Measurements from ENCODE around the gene COLGALT1.
A peak's percentile ranks its signal among the peaks of the same experiment; 100 is the strongest.
"Not testable (repeated sequence)": the region's sequence is repeated elsewhere in the genome, so short reads cannot be mapped to it uniquely, and the experiment has no call there.

COLGALT1 gene

DNA sequence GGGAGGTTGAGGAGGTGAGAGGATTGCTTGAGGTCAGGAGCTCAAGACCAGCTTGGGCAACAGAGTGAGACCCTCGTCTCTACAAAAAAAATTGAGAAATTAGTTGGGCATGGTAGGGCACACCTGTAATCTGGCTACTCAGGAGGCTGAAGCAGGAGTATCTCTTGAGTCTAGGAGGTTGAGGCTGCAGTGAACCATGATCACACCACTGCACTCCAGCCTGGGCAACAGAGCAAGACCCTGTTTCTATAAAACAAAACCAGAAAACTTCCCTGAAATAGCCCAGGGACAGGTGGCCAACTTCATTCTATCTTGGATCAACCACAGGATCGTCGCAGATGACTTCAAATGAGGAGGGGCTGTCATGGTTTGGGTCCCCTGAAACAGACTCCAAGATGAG is 28.7 kb downstream of the COLGALT1 start:
- H3K36me3 Mint-ChIP-seq (ENCODE audit: low read depth): peaks cover 31% of the 10 kb centered on the region
- no peaks in the 10 kb centered on the region for H3K9me3 Mint-ChIP-seq

DNA sequence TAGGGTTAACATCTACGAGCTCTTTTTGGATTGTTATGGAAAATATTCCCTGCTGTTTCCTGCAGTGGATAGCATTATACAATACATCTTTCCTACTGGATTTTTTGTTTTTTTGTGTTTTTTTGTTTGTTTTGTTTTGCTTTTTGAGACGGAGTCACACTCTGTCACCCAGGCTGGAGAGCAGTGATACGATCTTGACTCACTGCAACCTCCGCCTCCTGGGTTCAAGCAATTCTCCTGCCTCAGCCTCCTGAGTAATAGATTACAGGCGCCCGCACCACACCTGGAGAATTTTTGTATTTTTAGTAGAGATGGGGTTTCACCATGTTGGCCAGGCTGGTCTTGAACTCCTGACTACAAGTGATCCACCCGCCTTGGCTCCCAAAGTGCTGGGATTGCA is 29.9 kb downstream of the COLGALT1 start:
- H3K27ac Mint-ChIP-seq; H3K27me3 Mint-ChIP-seq; H3K9me3 Mint-ChIP-seq; H3K4me3 Mint-ChIP-seq; H3K4me1 Mint-ChIP-seq (ENCODE audit: low read depth): not testable (repeated sequence)
- H3K36me3 Mint-ChIP-seq (ENCODE audit: low read depth): peaks cover 19% of the 10 kb centered on the region

More for the DNA sequence above, 28.7 kb downstream of the COLGALT1 start:
- Mint-ChIP-seq H3K4me3 (no peak overlapping the region), H3K27me3 (no peaks in the 10 kb centered on the region), H3K4me1 (ENCODE audit: low read depth) (no peaks in the 10 kb centered on the region), H3K27ac (no peak overlapping the region)

GRCh38 chr19:17590866-17591265 is 35.4 kb downstream of the COLGALT1 start:
- no peaks in the 10 kb centered on the region for H3K36me3 Mint-ChIP-seq (ENCODE audit: low read depth)
- H3K4me1 Mint-ChIP-seq (ENCODE audit: low read depth): no peaks in the 10 kb centered on the region
- no peaks in the 10 kb centered on the region for H3K9me3 Mint-ChIP-seq
- no peak overlapping the region for H3K4me3 Mint-ChIP-seq
- H3K27ac Mint-ChIP-seq: no peak overlapping the region
- peaks cover 11% of the 10 kb centered on the region for H3K27me3 Mint-ChIP-seq

DNA sequence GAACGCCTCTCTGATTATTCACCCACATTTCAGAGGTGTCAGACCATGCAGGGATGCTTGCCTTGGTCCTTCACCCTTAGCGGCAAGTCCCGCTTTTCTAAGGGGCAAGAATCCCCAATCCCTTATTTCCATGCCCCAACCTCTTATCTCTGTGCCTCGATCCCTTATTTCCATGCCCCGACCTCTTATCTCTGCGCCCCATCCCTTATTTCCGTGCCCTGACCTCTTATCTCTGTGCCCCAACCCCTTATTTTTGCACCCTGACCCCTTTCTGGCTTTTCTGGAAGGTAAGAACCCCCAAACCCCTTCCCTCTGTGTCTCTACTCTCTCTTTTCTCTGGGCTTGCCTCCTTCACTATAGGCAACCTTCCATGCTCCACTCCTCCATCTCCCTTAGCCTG is 38.8 kb downstream of the COLGALT1 start:
- H3K27ac Mint-ChIP-seq: not testable (repeated sequence)

DNA sequence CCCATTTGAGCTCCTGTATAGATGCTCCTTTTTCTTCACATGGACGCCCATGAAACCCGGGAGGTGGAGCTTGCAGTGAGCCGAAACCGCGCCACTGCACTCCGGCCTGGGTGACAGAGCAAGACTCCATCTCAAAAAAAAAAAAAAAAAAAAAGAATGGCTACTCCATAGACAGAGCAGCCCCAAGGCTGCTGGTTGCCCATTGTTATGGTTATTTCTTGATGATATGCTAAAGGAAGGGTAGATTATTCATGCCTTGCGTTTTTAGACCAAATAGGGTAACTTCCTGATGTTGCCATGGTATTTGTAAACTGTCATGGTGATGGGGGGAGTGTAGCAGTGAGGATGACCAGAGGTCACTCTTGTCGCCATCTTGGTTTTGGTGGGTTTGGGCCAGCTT is 42.6 kb downstream of the COLGALT1 start:
- H3K27ac Mint-ChIP-seq; H3K36me3 Mint-ChIP-seq (ENCODE audit: low read depth); H3K4me1 Mint-ChIP-seq (ENCODE audit: low read depth); H3K4me3 Mint-ChIP-seq; H3K9me3 Mint-ChIP-seq: not testable (repeated sequence)
- peaks cover 23% of the 10 kb centered on the region for H3K27me3 Mint-ChIP-seq

More for the DNA sequence above, 38.8 kb downstream of the COLGALT1 start:
- H3K36me3 Mint-ChIP-seq (ENCODE audit: low read depth); H3K4me1 Mint-ChIP-seq (ENCODE audit: low read depth); H3K9me3 Mint-ChIP-seq; H3K4me3 Mint-ChIP-seq: not testable (repeated sequence)
- peaks cover 15% of the 10 kb centered on the region for H3K27me3 Mint-ChIP-seq

DNA sequence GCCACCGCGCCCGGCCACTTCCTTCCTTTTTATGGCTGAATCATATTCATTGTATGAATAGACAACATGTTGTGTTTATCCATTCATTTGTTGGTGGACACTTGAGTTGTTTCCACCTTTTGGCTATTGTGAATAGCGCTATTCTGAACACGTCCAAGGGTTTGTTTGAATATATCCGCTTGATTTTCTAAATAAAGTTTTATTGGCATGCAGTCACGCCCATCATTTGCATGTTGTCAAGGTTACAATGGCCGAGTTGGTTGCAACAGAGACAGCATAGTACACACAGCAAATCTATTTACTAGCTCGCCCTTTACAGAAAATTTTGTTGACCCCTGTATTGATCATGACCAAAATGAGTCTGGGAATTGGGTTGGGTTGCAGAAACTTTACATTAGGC is 43.5 kb downstream of the COLGALT1 start:
- no peaks in the 10 kb centered on the region for H3K9me3 Mint-ChIP-seq
- H3K4me3 Mint-ChIP-seq: no peak overlapping the region
- H3K36me3 Mint-ChIP-seq (ENCODE audit: low read depth): no peaks in the 10 kb centered on the region
- no peak overlapping the region for H3K27ac Mint-ChIP-seq
- H3K4me1 Mint-ChIP-seq (ENCODE audit: low read depth): no peaks in the 10 kb centered on the region
- peaks cover 29% of the 10 kb centered on the region for H3K27me3 Mint-ChIP-seq

- H3K4me1 Mint-ChIP-seq (ENCODE audit: low read depth): no peaks in the 10 kb centered on the region
- H3K4me3 Mint-ChIP-seq: no peak overlapping the region
- H3K36me3 Mint-ChIP-seq (ENCODE audit: low read depth): no peaks in the 10 kb centered on the region
- H3K27me3 Mint-ChIP-seq: peaks cover 36% of the 10 kb centered on the region
- no peaks in the 10 kb centered on the region for H3K9me3 Mint-ChIP-seq
- no peak overlapping the region for H3K27ac Mint-ChIP-seq
Observed at GRCh38 chr19:17599780-17600179, 44.3 kb downstream of the COLGALT1 start.

DNA sequence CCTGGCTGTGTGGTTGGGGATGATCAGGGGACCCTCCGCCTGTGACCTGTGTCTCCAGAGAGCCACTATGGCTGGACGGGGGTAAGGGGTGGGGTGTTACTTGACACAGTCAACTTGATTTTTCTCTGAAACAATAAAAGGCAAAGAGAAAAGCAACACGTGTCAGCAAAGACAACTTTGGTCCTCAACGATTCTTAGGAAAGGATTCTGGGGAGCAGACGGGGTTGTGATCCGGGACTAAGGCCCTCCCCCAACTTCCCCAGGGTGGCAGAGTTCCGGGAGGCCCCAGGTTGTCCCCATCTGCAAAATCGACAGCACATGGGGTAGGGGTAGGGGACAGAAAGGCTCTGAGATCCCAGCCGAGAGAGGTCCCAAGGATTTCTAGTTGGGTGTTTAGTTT is 46.2 kb downstream of the COLGALT1 start:
- Mint-ChIP-seq H3K4me1 (ENCODE audit: low read depth) (peaks cover 4% of the 10 kb centered on the region), H3K4me3 (no peak overlapping the region), H3K27me3 (peaks cover 36% of the 10 kb centered on the region), H3K9me3 (no peaks in the 10 kb centered on the region), H3K36me3 (ENCODE audit: low read depth) (no peaks in the 10 kb centered on the region), H3K27ac (no peak overlapping the region)

GRCh38 chr19:17602217-17602616 is 46.8 kb downstream of the COLGALT1 start:
- H3K9me3 Mint-ChIP-seq: no peaks in the 10 kb centered on the region
- H3K36me3 Mint-ChIP-seq (ENCODE audit: low read depth): no peaks in the 10 kb centered on the region
- H3K27ac Mint-ChIP-seq: no peak overlapping the region
- H3K4me1 Mint-ChIP-seq (ENCODE audit: low read depth): peaks cover 8% of the 10 kb centered on the region
- no peak overlapping the region for H3K4me3 Mint-ChIP-seq
- peaks cover 36% of the 10 kb centered on the region for H3K27me3 Mint-ChIP-seq

DNA sequence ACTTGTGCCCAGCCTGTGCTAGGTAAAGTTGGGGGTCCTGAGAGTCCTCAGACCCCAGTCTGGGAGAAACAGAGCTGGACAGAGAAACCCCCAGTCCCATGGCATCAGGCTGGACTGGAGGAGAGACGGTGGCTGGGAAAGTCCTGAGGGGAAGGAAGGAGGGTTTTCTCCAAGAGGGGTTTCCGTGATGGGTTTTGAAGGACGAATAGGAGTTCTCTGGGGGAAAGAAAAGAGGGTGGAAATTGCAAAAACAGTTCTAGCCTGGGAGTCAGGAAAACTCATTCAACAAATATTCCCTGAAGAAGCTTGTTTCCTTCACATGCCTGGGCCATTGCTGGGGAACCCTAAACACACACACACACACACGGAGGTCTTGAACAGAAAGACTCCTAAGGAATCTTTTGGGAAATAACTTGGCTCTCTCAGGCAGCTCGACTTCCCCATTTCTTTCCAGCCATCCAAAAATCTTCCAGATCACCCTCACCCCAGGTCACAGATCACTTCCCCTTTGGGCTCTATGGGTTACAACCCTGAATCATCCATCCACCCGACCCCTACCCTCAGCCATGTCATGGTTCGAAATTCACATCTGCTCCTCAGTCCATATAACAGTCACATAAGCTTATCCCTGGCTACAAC is 47.5 kb downstream of the COLGALT1 start:
- H3K27me3 Mint-ChIP-seq: peaks cover 36% of the 10 kb centered on the region
- peaks cover 8% of the 10 kb centered on the region for H3K4me1 Mint-ChIP-seq (ENCODE audit: low read depth)
- no peaks in the 10 kb centered on the region for H3K36me3 Mint-ChIP-seq (ENCODE audit: low read depth)
- no peaks in the 10 kb centered on the region for H3K9me3 Mint-ChIP-seq
- no peak overlapping the region for H3K4me3 Mint-ChIP-seq
- H3K27ac Mint-ChIP-seq: no peak overlapping the region

DNA sequence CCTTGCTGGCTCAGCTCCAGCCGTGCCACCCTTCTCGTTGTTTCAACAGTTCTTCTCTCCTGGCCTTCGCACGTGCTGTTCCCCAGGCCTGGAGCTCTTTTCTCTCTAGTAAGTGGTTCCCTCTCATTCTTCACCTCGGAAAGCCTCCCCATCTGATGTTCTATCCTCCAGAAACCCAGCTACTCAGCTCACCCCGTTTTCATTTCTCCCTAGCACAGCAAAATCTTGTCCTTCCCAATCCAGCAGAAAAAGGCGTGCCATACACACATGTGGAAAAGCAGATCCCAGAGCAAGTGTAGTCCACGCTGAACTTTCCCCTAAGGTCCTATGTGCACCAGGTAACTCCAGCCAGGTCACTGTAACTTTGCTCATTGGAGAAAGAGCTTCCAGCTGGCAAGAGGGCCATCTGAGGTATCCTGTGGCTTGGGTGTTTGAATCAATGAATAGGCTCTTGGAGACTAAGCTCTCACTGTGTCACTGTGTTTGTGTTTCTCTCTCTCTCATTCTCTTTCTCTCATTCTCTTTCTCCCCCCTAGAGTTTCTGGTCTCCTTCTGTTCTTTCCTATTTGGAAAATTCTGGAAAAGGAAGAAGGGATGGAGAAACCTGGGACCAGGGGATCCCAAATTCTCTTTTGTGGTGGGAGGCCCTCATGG is 49.0 kb downstream of the COLGALT1 start:
- Mint-ChIP-seq H3K27me3 (peaks cover 33% of the 10 kb centered on the region), H3K9me3 (no peaks in the 10 kb centered on the region), H3K27ac (no peak overlapping the region), H3K4me1 (ENCODE audit: low read depth) (peaks cover 8% of the 10 kb centered on the region), H3K4me3 (no peak overlapping the region), H3K36me3 (ENCODE audit: low read depth) (no peaks in the 10 kb centered on the region)

- H3K27me3 Mint-ChIP-seq: peaks cover 33% of the 10 kb centered on the region
- no peaks in the 10 kb centered on the region for H3K9me3 Mint-ChIP-seq
- no peak overlapping the region for H3K4me3 Mint-ChIP-seq
- no peaks in the 10 kb centered on the region for H3K36me3 Mint-ChIP-seq (ENCODE audit: low read depth)
- H3K4me1 Mint-ChIP-seq (ENCODE audit: low read depth): peaks cover 8% of the 10 kb centered on the region
- no peak overlapping the region for H3K27ac Mint-ChIP-seq
Observed at GRCh38 chr19:17605117-17605516, 49.7 kb downstream of the COLGALT1 start.

DNA sequence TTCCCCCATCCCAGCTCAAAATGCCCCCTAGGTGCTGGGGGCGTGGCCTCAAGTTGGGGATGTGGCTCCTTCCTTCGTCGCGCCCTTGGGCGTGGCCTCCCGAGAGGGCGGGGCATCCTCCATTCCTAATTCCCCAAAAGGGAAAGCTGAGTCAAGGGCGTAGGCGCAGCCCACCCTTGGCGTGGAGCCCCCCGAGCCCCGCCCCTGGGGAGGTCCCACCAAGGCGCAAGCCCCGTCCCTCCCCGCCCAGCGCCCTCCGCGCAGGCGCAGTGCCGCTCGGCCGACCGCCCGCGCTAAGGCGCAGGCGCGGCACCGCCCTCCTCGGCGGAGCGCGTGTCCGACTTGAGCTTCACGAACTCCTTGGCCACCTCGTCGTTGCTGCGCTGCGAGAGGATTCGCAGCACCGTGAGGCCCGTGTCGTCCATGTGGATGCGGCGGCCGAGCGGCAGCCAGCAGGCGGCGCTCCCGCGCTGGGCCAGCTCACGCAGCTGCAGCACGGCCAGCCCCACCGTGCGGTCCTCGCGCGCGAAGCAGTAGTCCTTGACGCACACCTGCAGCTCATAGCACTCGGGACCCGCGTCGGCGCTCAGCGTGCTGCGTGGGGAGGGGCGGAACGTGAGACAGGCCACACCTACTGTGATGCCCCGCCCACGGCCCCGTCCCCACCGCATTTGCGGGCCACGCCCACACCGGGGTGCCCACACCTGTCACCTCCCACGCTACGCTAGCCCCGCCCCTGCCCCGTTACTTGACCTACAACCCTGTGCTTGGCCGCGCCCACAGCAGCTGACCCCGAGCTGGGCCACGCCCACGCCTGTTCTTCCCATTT is 50.5 kb downstream of the COLGALT1 start:
- peaks cover 31% of the 10 kb centered on the region for H3K27me3 Mint-ChIP-seq
- H3K4me1 Mint-ChIP-seq (ENCODE audit: low read depth): peaks cover 8% of the 10 kb centered on the region

DNA sequence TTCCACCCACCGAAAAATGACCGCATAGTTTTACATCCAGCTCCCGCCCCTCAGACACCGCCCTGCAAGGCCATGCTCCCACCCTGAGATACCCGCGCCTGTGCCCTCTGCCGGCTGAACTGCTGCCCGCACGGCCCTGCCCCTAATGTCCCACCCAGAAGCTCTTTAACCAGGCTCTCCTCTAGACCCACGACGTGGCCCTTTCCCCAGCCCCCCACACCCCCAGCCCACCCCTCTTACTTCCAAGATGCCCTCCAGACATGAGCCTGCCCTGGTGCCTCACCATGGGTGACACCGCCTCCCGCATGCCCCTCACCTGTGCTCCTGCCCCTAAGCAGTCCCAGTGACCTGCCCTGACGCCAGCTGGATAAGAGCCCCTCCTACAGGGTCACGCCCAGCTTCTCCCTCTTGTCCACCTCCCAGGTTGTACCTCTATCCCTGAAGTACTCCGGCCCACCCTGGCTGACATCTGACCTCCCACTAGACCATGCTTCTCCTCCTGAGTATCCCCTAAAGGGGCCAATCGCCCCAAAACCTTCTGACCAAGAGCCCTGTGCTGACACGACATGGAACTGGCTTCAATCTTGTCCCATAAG is 51.2 kb downstream of the COLGALT1 start:
- Mint-ChIP-seq H3K36me3 (ENCODE audit: low read depth) (no peaks in the 10 kb centered on the region), H3K4me1 (ENCODE audit: low read depth) (peaks cover 8% of the 10 kb centered on the region), H3K27me3 (peaks cover 26% of the 10 kb centered on the region), H3K4me3 (peak overlapping the region; percentile 80), H3K27ac (peak overlapping the region; percentile 88), H3K9me3 (no peaks in the 10 kb centered on the region)

More for the DNA sequence above, 50.5 kb downstream of the COLGALT1 start:
- Mint-ChIP-seq H3K36me3 (ENCODE audit: low read depth) (no peaks in the 10 kb centered on the region), H3K9me3 (no peaks in the 10 kb centered on the region), H3K27ac (peak overlapping the region; percentile 88), H3K4me3 (peak overlapping the region; percentile 80)

DNA sequence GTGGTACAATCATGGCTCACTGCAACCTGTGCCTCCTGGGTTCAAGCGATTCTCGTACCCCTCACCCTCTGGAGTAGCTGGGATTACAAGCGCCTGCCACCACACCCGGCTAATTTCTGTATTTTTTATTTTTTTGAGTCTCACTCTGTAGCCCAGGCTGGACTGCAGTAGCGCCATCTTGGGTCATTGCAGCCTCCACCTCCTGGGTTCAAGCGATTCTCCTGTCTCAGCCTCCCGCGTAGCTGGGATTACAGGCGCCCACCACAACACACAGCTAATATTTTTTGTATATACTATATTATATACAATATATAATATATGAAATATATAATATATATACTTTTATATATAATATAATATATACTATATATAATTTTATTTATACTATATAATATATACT is 52.5 kb downstream of the COLGALT1 start:
- Mint-ChIP-seq H3K4me1 (ENCODE audit: low read depth) (peaks cover 8% of the 10 kb centered on the region), H3K9me3 (no peaks in the 10 kb centered on the region), H3K36me3 (ENCODE audit: low read depth) (no peaks in the 10 kb centered on the region), H3K27me3 (peaks cover 14% of the 10 kb centered on the region), H3K4me3 (no peak overlapping the region), H3K27ac (no peak overlapping the region)

Data from stimulated activated naive CD8-positive, alpha-beta T cell treated with anti-CD3 and anti-CD28 coated beads, Interleukin-15, Interleukin-2, amounts not matched to agents 100 ng/mL and 50 ng/mL, for 24 hours (primary cell).